Muscle layer of colon (tissue), 2 donors: ENCODE results near the gene WRAP73.
"Not testable (repeated sequence)": the region's sequence is repeated elsewhere in the genome, so short reads cannot be mapped to it uniquely, and the experiment has no call there.

ENCODE experiments used
- H3K27ac ChIP-seq: one replicate; pipeline ENCODE4 v1.7.0; 2013; ENCODE audit warnings: low read depth, mild to moderate bottlenecking, low read length, moderate library complexity
- H3K27me3 ChIP-seq, 2 donors: one replicate each; pipeline ENCODE4 v1.7.0; 2013; ENCODE audit warnings: low read length in 2 of 2, mild to moderate bottlenecking in 2 of 2; ENCODE audit not compliant: insufficient read depth in 2 of 2, control insufficient read depth in 1 of 2
- H3K36me3 ChIP-seq: one replicate; pipeline ENCODE4 v1.7.0; 2013; ENCODE audit warnings: mild to moderate bottlenecking, low read length; ENCODE audit not compliant: insufficient read depth
- H3K4me1 ChIP-seq: one replicate; pipeline ENCODE4 v1.7.0; 2013; ENCODE audit warnings: mild to moderate bottlenecking, low read length; ENCODE audit not compliant: insufficient read depth
- H3K4me3 ChIP-seq, 2 donors: one replicate each; pipeline ENCODE4 v1.7.0; 2013; ENCODE audit warnings: low read length in 2 of 2, low read depth in 1 of 2, mild to moderate bottlenecking in 1 of 2, moderate library complexity in 1 of 2
- H3K9ac ChIP-seq: one replicate; pipeline ENCODE4 v1.7.0; 2013; ENCODE audit warnings: low read length
- H3K9me3 ChIP-seq: one replicate; pipeline ENCODE4 v1.7.0; 2013; ENCODE audit warnings: mild to moderate bottlenecking, low read length
- donor health status: abdominal sarcoma.
- donor health status: Adenocarcinoma of cecum.

The WRAP73 gene

DNA sequence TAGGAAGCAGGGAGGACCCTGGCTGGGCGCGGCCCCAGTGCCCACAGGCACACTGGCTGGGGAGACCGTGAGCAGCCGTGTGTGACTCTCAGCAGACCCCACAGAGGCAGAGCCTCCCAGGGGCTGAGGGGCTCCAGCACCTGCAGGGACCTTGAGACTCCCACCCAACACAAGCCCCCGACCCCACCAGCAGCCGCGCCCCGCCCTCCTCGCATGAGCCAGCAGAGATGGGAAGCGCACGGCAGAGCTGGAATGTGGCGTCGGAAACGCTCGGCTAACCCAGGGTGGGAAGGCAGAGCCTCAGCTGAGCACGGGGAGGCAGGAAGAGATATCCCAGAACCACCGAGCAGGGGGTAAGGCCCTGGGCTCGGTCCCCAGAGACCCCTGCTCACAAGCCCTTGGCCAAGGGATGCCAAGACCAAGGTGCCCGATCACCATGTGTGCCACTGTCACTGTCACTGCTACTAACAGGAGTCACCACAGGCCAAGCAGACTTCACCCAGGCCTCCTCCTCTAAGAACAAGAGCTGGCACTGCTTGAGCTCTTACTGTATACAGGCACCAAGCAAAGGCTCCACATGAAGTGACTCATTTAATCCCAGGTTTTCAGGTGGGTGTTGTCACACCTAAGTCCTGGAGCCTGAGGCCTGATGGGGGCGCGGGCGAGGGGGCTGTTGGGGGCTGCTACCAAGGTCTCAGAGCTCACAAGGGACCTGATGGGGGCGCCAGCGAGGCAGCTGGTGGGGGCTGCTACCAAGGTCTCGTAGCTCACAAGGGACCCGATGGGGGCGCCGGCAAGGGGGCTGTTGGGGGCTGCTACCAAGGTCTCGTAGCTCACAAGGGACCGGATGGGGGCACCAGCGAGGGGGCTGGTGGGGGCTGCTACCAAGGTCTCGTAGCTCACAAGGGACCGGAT lies 58.7 kb downstream of the WRAP73 start:
- H3K27ac ChIP-seq = no peak overlapping the region
- H3K9me3 ChIP-seq = no peaks in the 10 kb centered on the region
- no peaks in the 10 kb centered on the region for H3K36me3 ChIP-seq
- no peaks in the 10 kb centered on the region for H3K4me1 ChIP-seq
- no peak overlapping the region for H3K4me3 ChIP-seq
- no peak overlapping the region for H3K9ac ChIP-seq
- no peaks in the 10 kb centered on the region for H3K27me3 ChIP-seq

DNA sequence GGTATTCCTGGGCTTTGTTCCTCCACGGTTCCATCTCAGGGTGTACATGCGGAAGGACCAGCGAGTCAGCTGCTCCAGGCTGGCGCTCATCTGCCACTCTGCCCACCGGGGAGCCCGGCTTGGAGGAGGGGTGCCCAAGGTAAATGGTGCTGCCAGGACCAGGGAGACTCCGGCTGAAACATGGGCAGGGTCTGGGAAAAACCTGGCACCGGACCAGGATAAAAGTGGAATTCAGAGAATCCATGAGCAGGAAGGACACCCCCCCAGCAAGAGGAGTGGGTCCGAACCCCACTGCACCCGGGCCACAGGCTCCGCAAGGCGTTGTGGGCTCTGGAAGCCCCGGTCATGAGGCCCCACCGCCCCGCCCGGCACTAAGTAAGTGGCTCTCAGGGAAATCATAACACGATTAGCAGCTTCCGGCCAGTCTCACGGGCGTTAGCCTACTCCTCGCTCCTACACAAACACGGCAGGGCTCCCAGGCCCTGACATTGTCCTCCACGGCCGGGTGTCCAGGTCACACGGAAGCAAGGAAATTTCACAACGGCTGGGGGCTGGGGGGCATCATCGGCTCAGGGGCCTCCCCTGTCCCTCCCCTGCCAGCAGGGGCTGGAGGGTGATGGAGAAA lies 59.7 kb downstream of the WRAP73 start:
- H3K4me1 ChIP-seq = no peaks in the 10 kb centered on the region
- no peaks in the 10 kb centered on the region for H3K9me3 ChIP-seq
- no peak overlapping the region for H3K27ac ChIP-seq
- no peaks in the 10 kb centered on the region for H3K27me3 ChIP-seq
- no peak overlapping the region for H3K9ac ChIP-seq
- H3K36me3 ChIP-seq = no peaks in the 10 kb centered on the region
- no peak overlapping the region for H3K4me3 ChIP-seq

DNA sequence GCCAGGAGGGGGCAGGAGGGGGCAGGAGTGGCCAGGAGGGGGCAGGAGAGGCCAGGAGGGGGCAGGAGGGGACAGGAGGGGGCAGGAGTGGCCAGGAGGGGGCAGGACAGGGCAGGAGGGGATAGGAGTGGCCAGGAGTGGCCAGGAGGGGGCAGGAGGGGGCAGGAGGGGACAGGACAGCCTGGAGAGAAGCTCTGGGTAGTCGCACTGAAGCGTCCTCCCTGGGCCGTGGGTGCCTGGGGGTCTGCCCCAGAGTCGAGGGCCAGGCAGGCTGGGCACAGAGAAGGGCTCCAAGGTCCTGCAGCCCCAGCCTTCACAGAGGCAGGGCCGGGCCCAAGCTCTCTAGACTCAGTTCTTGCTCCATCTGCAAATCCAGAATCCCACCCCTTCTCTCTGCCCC lies 61.5 kb downstream of the WRAP73 start:
- Histone ChIP-seq H3K27me3 (no peaks in the 10 kb centered on the region), H3K4me3 (no peak overlapping the region), H3K9ac (no peak overlapping the region), H3K9me3 (no peaks in the 10 kb centered on the region), H3K27ac (no peak overlapping the region), H3K36me3 (no peaks in the 10 kb centered on the region), H3K4me1 (no peaks in the 10 kb centered on the region)

DNA sequence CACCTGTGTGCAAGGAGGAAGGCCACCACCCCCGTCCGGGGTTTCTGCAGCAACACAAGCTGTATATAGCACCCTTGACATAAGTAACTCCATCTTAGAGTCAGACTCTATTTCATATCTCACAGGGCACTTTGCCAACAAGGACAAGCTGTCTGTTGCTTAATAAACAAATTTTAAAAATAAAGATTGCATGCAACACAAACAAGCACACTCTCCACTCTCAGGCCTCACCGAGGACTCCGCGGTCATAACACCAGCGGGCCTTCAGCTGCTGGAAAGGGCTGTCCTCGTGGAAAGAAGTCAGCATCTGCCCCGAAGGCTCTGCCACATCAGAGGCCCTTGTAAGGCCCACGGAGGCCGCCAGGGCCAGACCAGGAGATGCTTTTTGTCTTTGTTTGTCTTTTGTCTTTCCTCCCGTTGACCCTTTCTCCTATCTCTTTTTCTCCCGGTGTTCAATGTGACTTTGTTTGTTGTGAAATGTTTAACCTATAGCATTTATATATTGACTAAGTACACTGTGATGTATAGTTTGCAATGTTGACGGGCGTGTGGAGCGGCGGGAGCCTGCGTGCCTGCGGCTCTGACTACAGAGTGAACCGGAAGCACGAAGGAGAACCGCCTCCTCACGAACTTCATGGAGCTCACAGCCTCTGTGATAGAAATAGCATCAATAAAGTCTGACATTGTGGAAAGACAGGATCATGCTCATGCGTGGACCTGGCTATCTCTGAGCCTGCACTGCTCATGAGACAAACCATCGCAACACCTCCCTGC lies 62.7 kb downstream of the WRAP73 start:
- Histone ChIP-seq H3K36me3 (no peaks in the 10 kb centered on the region), H3K27ac (no peak overlapping the region), H3K9ac (no peak overlapping the region), H3K4me3 (no peak overlapping the region), H3K4me1 (no peaks in the 10 kb centered on the region), H3K27me3 (no peaks in the 10 kb centered on the region), H3K9me3 (no peaks in the 10 kb centered on the region)

DNA sequence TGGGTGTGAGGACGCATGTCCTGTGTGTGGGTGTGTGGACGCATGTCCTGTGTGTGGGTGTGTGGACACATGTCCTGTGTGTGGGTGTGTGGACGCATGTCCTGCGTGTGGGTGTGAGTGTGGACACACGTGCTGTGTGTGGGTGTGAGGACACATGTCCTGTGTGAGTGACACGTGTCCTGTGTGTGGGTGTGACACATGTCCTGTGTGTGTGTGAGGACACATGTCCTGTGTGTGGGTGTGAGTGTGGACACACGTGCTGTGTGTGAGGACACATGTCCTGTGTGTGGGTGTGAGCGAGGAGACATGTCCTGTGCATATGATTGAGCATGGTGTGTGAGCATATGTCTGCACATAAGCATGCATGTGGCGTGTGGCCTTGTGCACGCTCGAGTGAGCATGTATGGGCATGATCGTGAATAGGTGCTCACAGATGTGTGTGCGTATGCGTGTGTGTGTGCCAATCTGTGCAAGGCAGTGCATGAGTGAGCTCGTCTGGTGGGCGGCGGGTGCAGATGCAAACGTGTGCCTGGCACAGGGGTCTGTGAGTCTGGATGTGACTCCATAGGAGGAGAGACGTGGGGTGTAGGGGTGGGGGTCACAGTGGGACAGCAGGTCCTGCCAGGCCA lies 63.8 kb downstream of the WRAP73 start:
- H3K27ac ChIP-seq = no peak overlapping the region
- no peaks in the 10 kb centered on the region for H3K4me1 ChIP-seq
- no peaks in the 10 kb centered on the region for H3K9me3 ChIP-seq
- no peaks in the 10 kb centered on the region for H3K36me3 ChIP-seq
- H3K9ac ChIP-seq = no peak overlapping the region
- no peak overlapping the region for H3K4me3 ChIP-seq
- H3K27me3 ChIP-seq = no peaks in the 10 kb centered on the region

DNA sequence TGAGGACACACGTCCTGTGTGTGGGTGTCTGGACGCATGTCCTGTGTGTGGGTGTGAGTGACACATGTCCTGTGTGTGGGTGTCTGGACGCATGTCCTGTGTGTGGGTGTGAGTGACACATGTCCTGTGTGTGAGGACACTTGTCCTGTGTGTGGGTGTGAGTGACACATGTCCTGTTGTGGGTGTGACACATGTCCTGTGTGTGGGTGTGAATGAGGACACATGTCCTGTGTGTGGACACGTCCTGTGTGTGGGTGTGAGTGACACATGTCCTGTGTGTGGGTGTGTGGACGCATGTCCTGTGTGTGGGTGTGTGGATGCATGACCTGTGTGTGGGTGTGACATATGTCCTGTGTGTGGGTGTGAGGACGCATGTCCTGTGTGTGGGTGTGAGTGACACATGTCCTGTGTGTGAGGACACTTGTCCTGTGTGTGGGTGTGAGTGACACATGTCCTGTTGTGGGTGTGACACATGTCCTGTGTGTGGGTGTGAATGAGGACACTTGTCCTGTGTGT lies 64.5 kb downstream of the WRAP73 start:
- not testable (repeated sequence) for H3K9ac ChIP-seq, H3K4me3 ChIP-seq, H3K4me1 ChIP-seq, H3K36me3 ChIP-seq, H3K27ac ChIP-seq, H3K27me3 ChIP-seq, H3K9me3 ChIP-seq

DNA sequence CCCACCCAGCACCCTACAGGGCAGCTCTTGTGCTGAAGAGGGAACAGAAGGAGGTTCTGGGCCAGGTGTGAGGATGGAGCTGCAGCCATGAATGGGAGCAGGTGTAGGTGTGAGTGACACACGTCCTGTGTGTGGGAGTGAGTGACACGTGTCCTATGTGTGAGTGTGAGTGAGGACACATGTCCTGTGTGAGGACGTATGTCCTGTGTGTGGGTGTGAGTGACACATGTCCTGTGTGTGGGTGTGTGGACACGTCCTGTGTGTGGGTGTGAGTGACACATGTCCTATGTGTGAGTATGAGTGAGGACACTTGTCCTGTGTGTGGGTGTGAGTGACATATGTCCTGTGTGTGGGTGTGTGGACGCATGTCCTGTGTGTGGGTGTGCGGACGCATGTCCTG lies 65.0 kb downstream of the WRAP73 start:
- no peak overlapping the region for H3K4me3 ChIP-seq
- H3K9me3 ChIP-seq = no peaks in the 10 kb centered on the region
- H3K9ac ChIP-seq = no peak overlapping the region
- no peak overlapping the region for H3K27ac ChIP-seq
- no peaks in the 10 kb centered on the region for H3K4me1 ChIP-seq
- no peaks in the 10 kb centered on the region for H3K36me3 ChIP-seq
- H3K27me3 ChIP-seq = no peaks in the 10 kb centered on the region

DNA sequence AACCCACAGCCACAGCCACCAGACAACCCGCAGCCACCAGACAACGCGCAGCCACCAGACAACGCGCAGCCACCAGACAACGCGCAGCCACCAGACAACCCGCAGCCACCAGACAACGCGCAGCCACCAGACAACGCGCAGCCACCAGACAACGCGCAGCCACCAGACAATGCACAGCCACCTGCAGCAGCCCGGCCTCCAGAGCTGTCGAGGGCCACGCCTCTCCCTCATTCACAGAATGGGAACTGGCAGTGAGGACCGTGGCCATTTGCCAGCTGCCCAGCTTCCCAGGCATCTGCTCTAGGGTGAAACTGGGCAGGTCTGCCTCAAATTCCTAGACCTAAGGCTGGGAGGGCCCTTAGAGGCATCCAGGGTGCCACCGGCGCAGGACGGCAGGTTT lies 66.2 kb downstream of the WRAP73 start:
- H3K36me3 ChIP-seq, H3K9me3 ChIP-seq, H3K9ac ChIP-seq, H3K27ac ChIP-seq, H3K4me1 ChIP-seq, H3K4me3 ChIP-seq, H3K27me3 ChIP-seq: not testable (repeated sequence)

DNA sequence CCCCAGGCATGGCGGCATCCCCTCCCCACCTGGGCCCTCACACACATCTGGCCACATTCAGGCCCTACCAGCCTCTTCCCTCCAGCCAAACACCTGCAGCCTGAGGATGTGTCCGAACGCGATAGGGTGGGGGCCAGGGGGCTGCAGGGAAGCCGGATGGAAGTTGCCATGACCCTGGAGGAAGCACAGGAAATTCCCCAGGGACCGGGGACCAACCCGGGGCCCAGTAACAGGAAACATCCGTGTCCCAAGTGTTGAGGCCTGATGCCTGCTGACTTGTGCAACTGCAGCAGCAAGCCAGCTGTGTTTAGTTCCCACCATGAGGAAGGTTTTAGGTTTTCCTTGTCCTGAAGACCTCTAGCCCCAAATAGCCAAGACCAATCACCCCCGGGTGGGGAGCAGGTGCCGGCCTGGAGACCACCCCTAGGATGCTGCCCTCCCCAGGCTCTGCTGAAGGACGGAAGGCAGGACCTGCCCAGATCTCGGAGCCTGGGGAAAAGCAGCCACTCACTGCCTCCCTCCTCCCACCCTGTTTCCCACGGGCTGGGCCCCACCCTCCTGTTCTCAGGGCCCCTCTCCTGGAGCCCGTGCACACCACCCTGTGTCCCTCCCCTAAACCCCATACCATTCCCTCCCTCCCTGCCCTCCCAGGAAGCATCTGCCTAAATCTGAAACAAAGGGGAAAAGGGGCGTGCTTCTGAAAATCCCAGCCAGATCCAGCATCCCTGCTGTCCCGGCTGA lies 68.4 kb downstream of the WRAP73 start:
- no peaks in the 10 kb centered on the region for H3K9me3 ChIP-seq
- no peak overlapping the region for H3K4me3 ChIP-seq
- no peak overlapping the region for H3K9ac ChIP-seq
- H3K27me3 ChIP-seq = no peaks in the 10 kb centered on the region
- no peaks in the 10 kb centered on the region for H3K36me3 ChIP-seq
- no peaks in the 10 kb centered on the region for H3K4me1 ChIP-seq
- no peak overlapping the region for H3K27ac ChIP-seq
